Measurements from ENCODE around the gene MTR.
"Not testable (repeated sequence)": the region's sequence is repeated elsewhere in the genome, so short reads cannot be mapped to it uniquely, and the experiment has no call there.

MTR gene

GRCh38 chr1:236835491-236835890, 40.4 kb downstream of the MTR start:
- no peak for DNase-seq

GRCh38 chr1:236836157-236836556, 41.1 kb downstream of the MTR start:
- no peak for DNase-seq

GRCh38 chr1:236837115-236837514, 42.0 kb downstream of the MTR start:
- DNase-seq: no peak

- no peak for DNase-seq
Measured at GRCh38 chr1:236837897-236838296, 42.8 kb downstream of the MTR start.

GRCh38 chr1:236841341-236841740, 46.2 kb downstream of the MTR start:
- DNase-seq: no peak

- DNase-seq: no peak
Measured at GRCh38 chr1:236844499-236845271, 49.6 kb downstream of the MTR start.

- no peak for DNase-seq
Measured at GRCh38 chr1:236845830-236846229, 50.7 kb downstream of the MTR start.

- DNase-seq: no peak
Measured at GRCh38 chr1:236848274-236848923, 53.3 kb downstream of the MTR start.

- no peak for DNase-seq
Measured at GRCh38 chr1:236850077-236850979, 55.2 kb downstream of the MTR start.

GRCh38 chr1:236851871-236852270, 56.8 kb downstream of the MTR start:
- no peak for DNase-seq

GRCh38 chr1:236853921-236854604, 59.0 kb downstream of the MTR start:
- no peak for DNase-seq

- no peak for DNase-seq
Measured at GRCh38 chr1:236854605-236854983, 59.5 kb downstream of the MTR start.

- not testable (repeated sequence) for DNase-seq
Measured at GRCh38 chr1:236856649-236857048, 61.6 kb downstream of the MTR start.

GRCh38 chr1:236858165-236858564, 63.1 kb downstream of the MTR start:
- no peak for DNase-seq

GRCh38 chr1:236860101-236860500, 65.0 kb downstream of the MTR start:
- DNase-seq: no peak

GRCh38 chr1:236860674-236861073, 65.6 kb downstream of the MTR start:
- DNase-seq: no peak

- DNase-seq: no peak
Measured at GRCh38 chr1:236861560-236862218, 66.6 kb downstream of the MTR start.

- DNase-seq: no peak
Measured at GRCh38 chr1:236862219-236862591, 67.1 kb downstream of the MTR start.

GRCh38 chr1:236862615-236863211, 67.6 kb downstream of the MTR start:
- DNase-seq: no peak

GRCh38 chr1:236864211-236864610, 69.1 kb downstream of the MTR start:
- DNase-seq: no peak

GRCh38 chr1:236864996-236865817, 70.1 kb downstream of the MTR start:
- DNase-seq: no peak

All from NCI-H524 (cell line).